Neuronal stem cell (in vitro differentiated cells): Measurements from ENCODE around the gene CAMSAP2.

Experiments
- DNase-seq: peaks from one replicate; pipeline ENCODE4 v3.0.0-alpha.2; 2013; ENCODE audit warnings: low spot score
- H2AFZ ChIP-seq: one replicate; pipeline ENCODE4 v1.6.1; 2013; ENCODE audit warnings: mild to moderate bottlenecking, low read length, inconsistent platforms
- H2AK5ac ChIP-seq: 2 replicates; pipeline ENCODE4 v1.6.1; 2013; ENCODE audit warnings: low read depth, mild to moderate bottlenecking, inconsistent platforms, low read length, moderate library complexity, mixed read lengths
- H2BK120ac ChIP-seq: 2 replicates; pipeline ENCODE4 v1.6.1; 2013; ENCODE audit warnings: low read depth, mild to moderate bottlenecking, inconsistent platforms, low read length, moderate library complexity, mixed read lengths
- H2BK12ac ChIP-seq: one replicate; pipeline ENCODE4 v1.6.1; 2013; ENCODE audit warnings: low read length, inconsistent platforms
- H2BK15ac ChIP-seq: 2 replicates; pipeline ENCODE4 v1.6.1; 2013; ENCODE audit warnings: mild to moderate bottlenecking, low read length, inconsistent platforms, mixed read lengths
- H2BK5ac ChIP-seq: one replicate; pipeline ENCODE4 v1.6.1; 2013; ENCODE audit warnings: inconsistent platforms, mild to moderate bottlenecking, low read length, moderate library complexity
- H3K14ac ChIP-seq: one replicate; pipeline ENCODE4 v1.6.1; 2013; ENCODE audit warnings: low read length, inconsistent platforms
- H3K18ac ChIP-seq: 2 replicates; pipeline ENCODE4 v1.6.1; 2013; ENCODE audit warnings: low read length, inconsistent platforms
- H3K23ac ChIP-seq: 2 replicates; pipeline ENCODE4 v1.6.1; 2013; ENCODE audit warnings: low read depth, mild to moderate bottlenecking, mixed read lengths, low read length, inconsistent platforms; ENCODE audit not compliant: poor library complexity
- H3K27ac ChIP-seq: replicated peaks from 3 replicates; pipeline ENCODE4 v1.5.1; 2013; ENCODE audit warnings: low read length, inconsistent platforms
- H3K27me3 ChIP-seq, 3 experiments: 2 replicates each; pipeline ENCODE4 v1.6.1; 2013; ENCODE audit warnings: low read length in 3 of 3, mild to moderate bottlenecking in 2 of 3, inconsistent platforms in 1 of 3, low read depth in 1 of 3, mixed read lengths in 1 of 3, moderate library complexity in 1 of 3; ENCODE audit not compliant: control insufficient read depth in 3 of 3, insufficient read depth in 3 of 3
- H3K36me3 ChIP-seq, 2 donors: replicated peaks in 1 of 2; 2 replicates each; pipeline ENCODE4 v1.6.1; 2013; ENCODE audit warnings: low read length in 2 of 2; ENCODE audit not compliant: control insufficient read depth in 2 of 2, insufficient read depth in 2 of 2
- H3K4ac ChIP-seq: 2 replicates; pipeline ENCODE4 v1.6.1; 2013; ENCODE audit warnings: inconsistent platforms, mild to moderate bottlenecking, low read length, moderate library complexity
- H3K4me1 ChIP-seq, 2 donors: 1 replicate in 1 of 2; 2 replicates in 1 of 2; pipeline ENCODE4 v1.6.1; 2013; ENCODE audit warnings: low read length in 2 of 2, low read depth in 1 of 2; ENCODE audit not compliant: control insufficient read depth in 2 of 2, insufficient read depth in 1 of 2
- H3K4me2 ChIP-seq: one replicate; pipeline ENCODE4 v1.6.1; 2013; ENCODE audit warnings: mild to moderate bottlenecking, low read length, inconsistent platforms; ENCODE audit not compliant: insufficient read depth, poor library complexity, severe bottlenecking
- H3K4me3 ChIP-seq, 2 donors: 2 replicates each; pipeline ENCODE4 v1.5.1; 2013; ENCODE audit warnings: low read length in 2 of 2, mild to moderate bottlenecking in 2 of 2, inconsistent platforms in 1 of 2, moderate library complexity in 1 of 2
- H3K79me1 ChIP-seq: one replicate; pipeline ENCODE4 v1.6.1; 2013; ENCODE audit warnings: low read depth, mild to moderate bottlenecking, inconsistent platforms, low read length, moderate library complexity
- H3K9ac ChIP-seq: one replicate; pipeline ENCODE4 v1.6.1; 2013; ENCODE audit warnings: mild to moderate bottlenecking, low read depth, low read length, inconsistent platforms; ENCODE audit not compliant: poor library complexity
- H3K9me3 ChIP-seq, 2 donors: replicated peaks in 1 of 2; 2 replicates each; pipeline versions ENCODE3 to v1.6.1; 2013; ENCODE audit warnings: low read length in 2 of 2, mild to moderate bottlenecking in 2 of 2, inconsistent platforms in 1 of 2, low read depth in 1 of 2, mixed read lengths in 1 of 2, moderate library complexity in 1 of 2; ENCODE audit not compliant: control insufficient read depth in 2 of 2, insufficient read depth in 1 of 2
- H4K8ac ChIP-seq: one replicate; pipeline ENCODE4 v1.6.1; 2013; ENCODE audit warnings: low read depth, mild to moderate bottlenecking, inconsistent platforms, low read length, moderate library complexity
- H4K91ac ChIP-seq: one replicate; pipeline ENCODE4 v1.6.1; 2013; ENCODE audit warnings: low read length, low read depth, mild to moderate bottlenecking, inconsistent platforms; ENCODE audit not compliant: poor library complexity
- WGBS, 2 donors: extraction: QIAGEN DNeasy Blood & Tissue Kit; methylation state at CpG; one replicate each; pipeline ENCODE4 v1.1.7; 2013; ENCODE audit warnings: missing lambda C conversion rate in 2 of 2, mixed read lengths in 1 of 2; ENCODE audit not compliant: insufficient read length in 2 of 2, insufficient replicate concordance in 1 of 2; ENCODE audit errors: extremely low coverage in 2 of 2; 5-methylcytosine and 5-hydroxymethylcytosine counted together

Gene CAMSAP2

DNA sequence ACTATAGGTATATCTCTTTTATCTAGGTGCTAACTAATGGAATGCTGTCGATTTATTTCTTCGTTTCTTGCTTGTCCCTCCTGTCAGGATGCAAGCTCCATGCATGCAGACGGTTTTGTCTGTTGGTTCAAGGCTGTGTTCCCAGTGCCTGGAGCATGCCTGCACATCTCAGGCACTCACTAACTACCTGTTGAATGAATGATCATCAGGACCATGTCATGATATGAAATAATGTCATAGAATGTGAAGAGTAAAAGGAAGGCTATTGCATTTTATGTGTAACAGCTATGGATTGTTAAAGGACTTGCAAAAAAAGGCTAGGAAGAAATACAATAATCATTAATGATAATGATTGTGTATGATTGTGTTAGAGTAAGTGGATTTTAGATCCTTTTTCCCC lies 138.3 kb downstream of the CAMSAP2 start:
- Histone ChIP-seq H3K4me1 (peaks cover 5 to 9% of the 10 kb centered on the region in 2 donors), H4K91ac (no peak overlapping the region), H3K27me3 (no peaks in the 10 kb centered on the region), H4K8ac (no peak overlapping the region), H3K18ac (no peak overlapping the region), H3K23ac (no peak overlapping the region), H3K4ac (no peak overlapping the region), H3K9ac (no peak overlapping the region), H3K79me1 (no peaks in the 10 kb centered on the region), H3K4me2 (no peak overlapping the region), H2BK5ac (no peak overlapping the region), H3K14ac (no peak overlapping the region), H3K9me3 (no peaks in the 10 kb centered on the region), H2BK15ac (no peak overlapping the region), H2BK120ac (no peak overlapping the region), H3K27ac (no peak overlapping the region), H2BK12ac (no peak overlapping the region), H3K4me3 (no peak overlapping the region), H2AK5ac (no peak overlapping the region), H3K36me3 (no peaks in the 10 kb centered on the region), H2AFZ (no peak overlapping the region)
- WGBS, 2 donors: no CpG with 5 or more reads among the region's 3 CpGs
- DNase-seq: no peak

DNA sequence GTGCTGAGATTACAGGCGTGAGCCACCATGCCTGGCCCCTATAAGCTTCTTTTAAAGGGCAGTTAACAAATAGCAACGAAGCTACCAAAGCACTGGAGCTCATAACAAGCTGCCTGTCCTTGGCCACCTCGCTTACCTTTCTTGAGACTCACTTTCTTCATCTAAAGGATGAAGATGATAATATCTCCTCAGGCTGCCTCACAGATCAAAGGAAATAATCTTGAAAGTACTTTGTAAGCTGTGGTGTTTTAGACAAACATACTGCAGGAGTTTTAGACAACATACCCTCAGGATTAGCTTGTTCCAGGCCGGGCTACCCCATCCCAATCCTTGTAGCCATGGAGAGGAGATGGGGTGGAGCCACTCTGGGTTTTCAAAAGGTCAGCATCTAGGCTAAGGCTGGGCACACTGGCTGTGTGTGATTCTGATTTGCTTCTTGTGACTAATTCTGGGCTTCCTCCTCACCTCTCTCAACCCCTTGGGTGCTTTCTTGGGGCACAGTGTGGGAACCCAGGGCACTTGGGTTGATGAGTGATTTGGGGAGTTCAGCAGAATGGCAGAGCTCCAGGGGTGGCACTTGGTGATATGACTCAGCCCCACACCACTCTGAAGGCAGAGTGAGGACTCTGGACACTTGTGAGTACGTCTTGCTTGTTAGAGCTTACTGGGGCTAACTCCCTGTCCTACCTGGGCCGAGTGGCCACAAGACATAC lies 139.3 kb downstream of the CAMSAP2 start:
- Histone ChIP-seq H2AK5ac (no peak overlapping the region), H3K27ac (no peak overlapping the region), H4K8ac (no peak overlapping the region), H3K4ac (no peak overlapping the region), H3K4me3 (no peak overlapping the region), H3K9ac (no peak overlapping the region), H3K23ac (no peak overlapping the region), H2BK5ac (no peak overlapping the region), H2BK120ac (no peak overlapping the region), H3K18ac (peak overlapping the region; percentile 11), H3K14ac (no peak overlapping the region), H3K4me2 (no peak overlapping the region), H3K4me1 (peaks cover 5 to 9% of the 10 kb centered on the region in 2 donors), H3K79me1 (no peaks in the 10 kb centered on the region), H2AFZ (no peak overlapping the region), H4K91ac (no peak overlapping the region), H2BK12ac (no peak overlapping the region), H2BK15ac (no peak overlapping the region), H3K9me3 (no peaks in the 10 kb centered on the region), H3K27me3 (no peaks in the 10 kb centered on the region), H3K36me3 (no peaks in the 10 kb centered on the region)
- no peak for DNase-seq
- WGBS, 2 donors: no CpG with 5 or more reads among the region's 6 CpGs

DNA sequence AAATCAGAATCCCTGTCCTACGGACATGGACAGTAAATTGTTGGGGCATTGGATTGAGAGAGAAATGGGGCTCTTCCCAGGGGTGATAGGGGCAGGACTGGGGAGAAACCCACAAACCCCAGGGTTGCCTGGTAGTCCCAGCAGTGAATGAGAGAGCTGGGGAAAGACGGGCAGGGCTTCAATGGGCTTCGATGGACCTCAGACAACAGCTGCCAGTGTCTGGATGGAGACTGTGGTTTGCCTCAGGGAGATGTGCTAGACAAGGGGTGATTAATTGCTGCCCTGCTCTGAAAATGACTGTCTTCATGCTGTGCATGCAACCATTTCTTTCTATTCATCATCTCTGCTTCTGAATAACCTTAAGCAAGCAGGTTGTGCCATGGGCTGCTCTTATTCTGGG lies 141.5 kb downstream of the CAMSAP2 start:
- Histone ChIP-seq H2BK15ac (no peak overlapping the region), H3K27me3 (no peaks in the 10 kb centered on the region), H2BK120ac (no peak overlapping the region), H3K23ac (no peak overlapping the region), H2AFZ (no peak overlapping the region), H2BK5ac (no peak overlapping the region), H4K91ac (no peak overlapping the region), H3K79me1 (no peaks in the 10 kb centered on the region), H3K4me2 (no peak overlapping the region), H3K4ac (no peak overlapping the region), H3K9ac (no peak overlapping the region), H3K4me1 (peaks cover 4 to 9% of the 10 kb centered on the region in 2 donors), H3K4me3 (no peak overlapping the region), H3K9me3 (no peaks in the 10 kb centered on the region), H3K36me3 (no peaks in the 10 kb centered on the region), H3K27ac (no peak overlapping the region), H4K8ac (no peak overlapping the region), H3K18ac (no peak overlapping the region), H3K14ac (no peak overlapping the region), H2BK12ac (no peak overlapping the region), H2AK5ac (no peak overlapping the region)
- DNase-seq: no peak
- WGBS, 2 donors: no CpG with 5 or more reads among the region's 3 CpGs

GRCh38 chr1:200883118-200883517 lies 144.4 kb downstream of the CAMSAP2 start:
- no peak overlapping the region for H2BK120ac ChIP-seq
- no CpG with 5 or more reads among the region's 3 CpGs for WGBS, 2 donors
- H2BK12ac ChIP-seq: no peak overlapping the region
- H3K79me1 ChIP-seq: no peaks in the 10 kb centered on the region
- peaks cover 10 to 11% of the 10 kb centered on the region in 2 donors for H3K4me1 ChIP-seq
- no peak overlapping the region for H2BK5ac ChIP-seq
- no peaks in the 10 kb centered on the region for H3K9me3 ChIP-seq
- no peak for DNase-seq
- no peak overlapping the region for H4K8ac ChIP-seq
- H3K9ac ChIP-seq: no peak overlapping the region
- H2AK5ac ChIP-seq: no peak overlapping the region
- H3K27me3 ChIP-seq: no peaks in the 10 kb centered on the region
- no peak overlapping the region for H3K18ac ChIP-seq
- H3K27ac ChIP-seq: no peak overlapping the region
- H3K4me3 ChIP-seq: no peak overlapping the region
- no peaks in the 10 kb centered on the region for H3K36me3 ChIP-seq
- H4K91ac ChIP-seq: no peak overlapping the region
- H3K14ac ChIP-seq: no peak overlapping the region
- no peak overlapping the region for H2BK15ac ChIP-seq
- no peak overlapping the region for H2AFZ ChIP-seq
- H3K23ac ChIP-seq: no peak overlapping the region
- no peak overlapping the region for H3K4me2 ChIP-seq
- no peak overlapping the region for H3K4ac ChIP-seq
